Gastroesophageal sphincter (tissue), 3 donors: ENCODE data around the gene SETD7.

ENCODE experiments used
- POLR2A ChIP-seq, 2 donors: fragments of 450-650 bp; IDR thresholded peaks; one replicate each; pipeline ENCODE4 v1.6.1; 2017; ENCODE audit warnings: antibody characterized with exemption in 2 of 2, mild to moderate bottlenecking in 2 of 2, moderate library complexity in 1 of 2
- TF ChIP-seq, protein P1 (sequence below), 4 experiments: fragments of 200-600 bp in 2 of 4; fragments of 450-650 bp in 2 of 4; sonication (generic) in 1 of 4; IDR thresholded peaks; one replicate each; pipeline ENCODE4 v1.5.1; 2017 to 2019; ENCODE audit warnings: antibody characterized with exemption in 4 of 4, mild to moderate bottlenecking in 2 of 4, moderate library complexity in 2 of 4

- TF ChIP-seq, protein P1, sequence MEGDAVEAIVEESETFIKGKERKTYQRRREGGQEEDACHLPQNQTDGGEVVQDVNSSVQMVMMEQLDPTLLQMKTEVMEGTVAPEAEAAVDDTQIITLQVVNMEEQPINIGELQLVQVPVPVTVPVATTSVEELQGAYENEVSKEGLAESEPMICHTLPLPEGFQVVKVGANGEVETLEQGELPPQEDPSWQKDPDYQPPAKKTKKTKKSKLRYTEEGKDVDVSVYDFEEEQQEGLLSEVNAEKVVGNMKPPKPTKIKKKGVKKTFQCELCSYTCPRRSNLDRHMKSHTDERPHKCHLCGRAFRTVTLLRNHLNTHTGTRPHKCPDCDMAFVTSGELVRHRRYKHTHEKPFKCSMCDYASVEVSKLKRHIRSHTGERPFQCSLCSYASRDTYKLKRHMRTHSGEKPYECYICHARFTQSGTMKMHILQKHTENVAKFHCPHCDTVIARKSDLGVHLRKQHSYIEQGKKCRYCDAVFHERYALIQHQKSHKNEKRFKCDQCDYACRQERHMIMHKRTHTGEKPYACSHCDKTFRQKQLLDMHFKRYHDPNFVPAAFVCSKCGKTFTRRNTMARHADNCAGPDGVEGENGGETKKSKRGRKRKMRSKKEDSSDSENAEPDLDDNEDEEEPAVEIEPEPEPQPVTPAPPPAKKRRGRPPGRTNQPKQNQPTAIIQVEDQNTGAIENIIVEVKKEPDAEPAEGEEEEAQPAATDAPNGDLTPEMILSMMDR (IDR thresholded peaks at IDR 0.05): no peak
- TF ChIP-seq POLR2A (IDR thresholded peaks at IDR 0.05): no peak
Measured at GRCh38 chr4:139455126-139455538, 100.9 kb downstream of the SETD7 start.
